ENCODE measurements around the gene C19orf53. TPM values are rescaled to one million over a fixed set of nuclear protein-coding genes. Genes with fewer than 3 reads are reported as not detected.

Gene C19orf53
- total and polyA plus RNA-seq, 10 of the 15 experiments (the other 5 are each of a cell fraction or from before 2014, with no cell fraction given), result 109 to 449 (median 218) TPM

DNA sequence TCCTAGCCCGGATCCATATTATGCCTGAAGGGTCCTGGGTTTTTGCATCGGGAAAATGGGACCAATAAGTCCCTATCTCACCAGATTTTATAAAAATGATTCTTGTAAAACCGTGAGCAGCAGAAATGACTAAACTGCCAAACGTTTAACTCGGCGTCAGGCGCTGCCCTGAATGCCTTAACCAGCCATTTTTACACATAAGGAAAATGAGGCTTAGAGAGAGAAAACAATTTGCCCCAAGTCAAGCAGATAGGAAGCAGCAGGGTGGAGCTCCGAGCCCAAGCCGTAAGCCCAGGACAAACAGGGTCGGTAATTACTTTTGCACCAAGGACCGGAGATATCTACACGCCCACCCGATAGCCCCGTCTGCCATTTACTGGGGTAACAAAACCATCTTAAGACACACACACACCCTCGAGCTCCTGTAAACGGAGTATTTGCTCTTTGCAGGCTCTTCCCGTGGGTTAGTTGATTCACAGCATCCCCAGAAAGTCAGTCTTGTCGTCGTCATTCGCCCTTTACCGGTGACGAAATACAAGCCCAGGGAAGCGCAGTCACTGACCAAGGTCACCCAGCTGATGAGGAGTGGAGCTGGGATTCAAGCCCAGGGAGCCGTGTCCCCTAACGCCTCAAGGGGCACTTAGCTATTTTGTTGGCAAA is 26.0 kb upstream of the C19orf53 start:
- Histone ChIP-seq H3K27me3 (replicated peaks in 1 of 2; ENCODE audit: control insufficient read depth in 2 of 2, insufficient read depth in 2 of 2, low read length in 1 of 2) (no peaks in the 10 kb centered on the region), H3K9me3 (replicated peaks; ENCODE audit: control insufficient read depth, insufficient read depth, low read length) (no peaks in the 10 kb centered on the region; the same call in 2 of the 3 replicates), H3K79me2 (ENCODE audit: control insufficient read depth, insufficient read depth, low read length) (peaks cover 13% of the 10 kb centered on the region), H3K9ac (ENCODE audit: control insufficient read depth, insufficient read depth, low read length) (peak overlapping the region; percentile 91), H3K36me3 (ENCODE audit: control insufficient read depth in 2 of 2, insufficient read depth in 2 of 2, low read length in 1 of 2) (peaks cover 0 to 2% of the 10 kb centered on the region in 2 experiments; a peak in 2 of 4 replicates), H4K20me1 (ENCODE audit: control insufficient read depth, insufficient read depth) (no peaks in the 10 kb centered on the region), H2AFZ (ENCODE audit: control insufficient read depth, low read depth, low read length) (peak overlapping the region; percentile 45), H3K4me1 (ENCODE audit: control insufficient read depth, insufficient read depth, low read length) (peaks cover 5% of the 10 kb centered on the region), H3K4me3 (peak overlapping the region; percentile 84), H3K4me2 (ENCODE audit: control insufficient read depth, insufficient read depth) (peak overlapping the region; percentile 97), H3K27ac (ENCODE audit: control insufficient read depth, insufficient read depth) (peak overlapping the region; percentile 72)
- BruUV-seq (replicated peaks), result TSS peak; percentile 94
- in situ Hi-C loops (cut with MboI), result no loop called here
- ChIA-PET CTCF (interaction anchor here (0.5 to 2.0 kb wide), 14 partner anchors 9 to 387 kb away, joined by 3 to 13 read pairs (median 3); partner anchors contain the start of genes C19orf53 and MRI1), RAD21 (ENCODE audit: unreplicated experiment) (interaction anchor here (0.6 to 2.0 kb wide), 6 partner anchors 17 to 388 kb away, joined by 3 to 25 read pairs (median 4); partner anchors contain the start of genes ASF1B and C19orf53), POLR2A (interaction anchor here (0.6 to 2.6 kb wide), 13 partner anchors 9 to 98 kb away, joined by 3 to 20 read pairs (median 3); partner anchors contain the start of genes C19orf53 and MRI1), SMC1A (ENCODE audit: uncharacterized antibody, unreplicated experiment) (interaction anchor here (0.8 to 2.6 kb wide), 6 partner anchors 11 to 179 kb away, joined by 3 to 20 read pairs (median 4); partner anchors contain the start of gene C19orf53)
- ATAC-seq (peak; percentile 7), FAIRE-seq (peak; percentile 92), DNase-seq (ENCODE audit: low read depth, low spot score) (no peak)
- intact Hi-C loops (cut with micrococcal nuclease; ENCODE audit: unreplicated experiment), result no loop called here
- WGBS (ENCODE audit: insufficient coverage, insufficient replicate concordance, low lambda C conversion rate, missing lambda C conversion rate), result under 1% methylated on average over 25 of the region's 25 CpGs
- TF ChIP-seq NBN (IDR thresholded peaks at IDR 0.05) (no peak), LARP7 (IDR thresholded peaks at IDR 0.05) (0 out of 2 replicates have a peak, but pooled peaks have one; percentile 9), RAD51 (IDR thresholded peaks at IDR 0.05) (no peak), ETV6 (conservative IDR thresholded peaks at IDR 0.05 in 1 of 2, IDR thresholded peaks at IDR 0.05 in 1 of 2; ENCODE audit: borderline replicate concordance in 1 of 2, low read depth in 1 of 2) (no peak), MXI1 (IDR thresholded peaks at IDR 0.05; ENCODE audit: low read depth, low read length) (peak; percentile 15; the same call in 1 of the 2 replicates), POLR2AphosphoS5 (IDR thresholded peaks at IDR 0.05; ENCODE audit: low read length) (peak; percentile 14; the same call in 1 of the 2 replicates), ZBTB11 (CRISPR knock-in tag; IDR thresholded peaks at IDR 0.05) (no peak), KLF5 (IDR thresholded peaks at IDR 0.05; ENCODE audit: partially characterized antibody) (no peak), BCL3 (IDR thresholded peaks at IDR 0.05; ENCODE audit: borderline replicate concordance, insufficient read depth, low read depth, low read length, poor library complexity, severe bottlenecking) (peak; percentile 8), HCFC1 (IDR thresholded peaks at IDR 0.05; ENCODE audit: low read length) (no peak)
- TF ChIP-seq, protein P1, sequence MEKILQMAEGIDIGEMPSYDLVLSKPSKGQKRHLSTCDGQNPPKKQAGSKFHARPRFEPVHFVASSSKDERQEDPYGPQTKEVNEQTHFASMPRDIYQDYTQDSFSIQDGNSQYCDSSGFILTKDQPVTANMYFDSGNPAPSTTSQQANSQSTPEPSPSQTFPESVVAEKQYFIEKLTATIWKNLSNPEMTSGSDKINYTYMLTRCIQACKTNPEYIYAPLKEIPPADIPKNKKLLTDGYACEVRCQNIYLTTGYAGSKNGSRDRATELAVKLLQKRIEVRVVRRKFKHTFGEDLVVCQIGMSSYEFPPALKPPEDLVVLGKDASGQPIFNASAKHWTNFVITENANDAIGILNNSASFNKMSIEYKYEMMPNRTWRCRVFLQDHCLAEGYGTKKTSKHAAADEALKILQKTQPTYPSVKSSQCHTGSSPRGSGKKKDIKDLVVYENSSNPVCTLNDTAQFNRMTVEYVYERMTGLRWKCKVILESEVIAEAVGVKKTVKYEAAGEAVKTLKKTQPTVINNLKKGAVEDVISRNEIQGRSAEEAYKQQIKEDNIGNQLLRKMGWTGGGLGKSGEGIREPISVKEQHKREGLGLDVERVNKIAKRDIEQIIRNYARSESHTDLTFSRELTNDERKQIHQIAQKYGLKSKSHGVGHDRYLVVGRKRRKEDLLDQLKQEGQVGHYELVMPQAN (conservative IDR thresholded peaks at IDR 0.05), result 0 out of 2 replicates have a peak, but pooled peaks have one; percentile 37
- TF ChIP-seq, protein P2, sequence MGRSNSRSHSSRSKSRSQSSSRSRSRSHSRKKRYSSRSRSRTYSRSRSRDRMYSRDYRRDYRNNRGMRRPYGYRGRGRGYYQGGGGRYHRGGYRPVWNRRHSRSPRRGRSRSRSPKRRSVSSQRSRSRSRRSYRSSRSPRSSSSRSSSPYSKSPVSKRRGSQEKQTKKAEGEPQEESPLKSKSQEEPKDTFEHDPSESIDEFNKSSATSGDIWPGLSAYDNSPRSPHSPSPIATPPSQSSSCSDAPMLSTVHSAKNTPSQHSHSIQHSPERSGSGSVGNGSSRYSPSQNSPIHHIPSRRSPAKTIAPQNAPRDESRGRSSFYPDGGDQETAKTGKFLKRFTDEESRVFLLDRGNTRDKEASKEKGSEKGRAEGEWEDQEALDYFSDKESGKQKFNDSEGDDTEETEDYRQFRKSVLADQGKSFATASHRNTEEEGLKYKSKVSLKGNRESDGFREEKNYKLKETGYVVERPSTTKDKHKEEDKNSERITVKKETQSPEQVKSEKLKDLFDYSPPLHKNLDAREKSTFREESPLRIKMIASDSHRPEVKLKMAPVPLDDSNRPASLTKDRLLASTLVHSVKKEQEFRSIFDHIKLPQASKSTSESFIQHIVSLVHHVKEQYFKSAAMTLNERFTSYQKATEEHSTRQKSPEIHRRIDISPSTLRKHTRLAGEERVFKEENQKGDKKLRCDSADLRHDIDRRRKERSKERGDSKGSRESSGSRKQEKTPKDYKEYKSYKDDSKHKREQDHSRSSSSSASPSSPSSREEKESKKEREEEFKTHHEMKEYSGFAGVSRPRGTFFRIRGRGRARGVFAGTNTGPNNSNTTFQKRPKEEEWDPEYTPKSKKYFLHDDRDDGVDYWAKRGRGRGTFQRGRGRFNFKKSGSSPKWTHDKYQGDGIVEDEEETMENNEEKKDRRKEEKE (IDR thresholded peaks at IDR 0.05), result no peak

Data from GM12878 (cell line).